Choroid plexus epithelial cell (primary cell): ENCODE measurements around the gene FBXL13.

ENCODE experiments used
- DNase-seq: peaks from one replicate; pipeline ENCODE4 v3.0.0-alpha.2; 2010; ENCODE audit warnings: low read depth
- H3K4me3 ChIP-seq: 2 replicates; pipeline ENCODE4 v1.5.1; 2011; ENCODE audit warnings: low read depth, mild to moderate bottlenecking, control low read depth, low read length, moderate library complexity
- CTCF ChIP-seq: conservative IDR thresholded peaks from 2 replicates; pipeline ENCODE4 v1.5.1; 2011; ENCODE audit warnings: low read depth, mild to moderate bottlenecking, control low read depth, inconsistent platforms, low read length, moderate library complexity

FBXL13 gene

GRCh38 chr7:102896585-102896984 lies 178.0 kb downstream of the FBXL13 start:
- DNase-seq: no peak

GRCh38 chr7:102895602-102896001 lies 179.0 kb downstream of the FBXL13 start:
- DNase-seq: no peak
- TF ChIP-seq CTCF: no peak
- H3K4me3 ChIP-seq: no peak overlapping the region

More at GRCh38 chr7:102896585-102896984, 178.0 kb downstream of the FBXL13 start:
- TF ChIP-seq CTCF: no peak
- no peak overlapping the region for H3K4me3 ChIP-seq

- no peak for TF ChIP-seq CTCF
- no peak overlapping the region for H3K4me3 ChIP-seq
- peak; percentile 71 for DNase-seq
Measured at GRCh38 chr7:102892631-102893278, 181.8 kb downstream of the FBXL13 start.

- peak; percentile 86 for DNase-seq
- H3K4me3 ChIP-seq: no peak overlapping the region
- TF ChIP-seq CTCF: no peak
Measured at GRCh38 chr7:102891693-102892261, 182.8 kb downstream of the FBXL13 start.

GRCh38 chr7:102890971-102891692 lies 183.5 kb downstream of the FBXL13 start:
- no peak for TF ChIP-seq CTCF
- no peak for DNase-seq
- no peak overlapping the region for H3K4me3 ChIP-seq

GRCh38 chr7:102890292-102890970 lies 184.2 kb downstream of the FBXL13 start:
- DNase-seq: peak; percentile 97
- no peak for TF ChIP-seq CTCF
- no peak overlapping the region for H3K4me3 ChIP-seq
